HepG2 (cell line): ENCODE measurements around the gene RBPMS2. TPM values are rescaled to one million over a fixed set of nuclear protein-coding genes. Genes with fewer than 3 reads are reported as not detected.

Experiments used
- FOXM1 ChIP-seq: sonication (generic); formaldehyde crosslinking; IDR thresholded peaks from 2 replicates; pipeline ENCODE4 v1.5.0; 2020; ENCODE audit warnings: missing genetic modification reagents
- NRL ChIP-seq: sonication (generic); formaldehyde crosslinking; IDR thresholded peaks from 2 replicates; pipeline ENCODE4 v1.5.0; 2020; ENCODE audit warnings: missing genetic modification reagents, mild to moderate bottlenecking, moderate library complexity, borderline replicate concordance
- TAF1 ChIP-seq: sonication (generic); formaldehyde crosslinking; IDR thresholded peaks from 2 replicates; pipeline ENCODE4 v1.4.0; 2020; ENCODE audit warnings: missing genetic modification reagents
- ZNF263 ChIP-seq: sonication (generic); formaldehyde crosslinking; IDR thresholded peaks from 2 replicates; pipeline ENCODE4 v1.4.0; 2020; ENCODE audit warnings: missing genetic modification reagents
- ZNF484 ChIP-seq: sonication (generic); formaldehyde crosslinking; IDR thresholded peaks from 2 replicates; pipeline ENCODE4 v1.5.1; 2020; ENCODE audit warnings: mild to moderate bottlenecking, low read depth, missing genetic modification reagents, borderline replicate concordance
- ZNF550 ChIP-seq: sonication (generic); formaldehyde crosslinking; IDR thresholded peaks from 2 replicates; pipeline ENCODE4 v1.4.0; 2020; ENCODE audit warnings: mild to moderate bottlenecking, missing genetic modification reagents, borderline replicate concordance
- ZNF780A ChIP-seq: sonication (generic); formaldehyde crosslinking; IDR thresholded peaks from 2 replicates; pipeline ENCODE4 v1.8.0; 2022; ENCODE audit warnings: mild to moderate bottlenecking, missing genetic modification reagents, moderate library complexity
- ZNF883 ChIP-seq: sonication (generic); formaldehyde crosslinking; IDR thresholded peaks from 2 replicates; pipeline ENCODE4 v1.5.1; 2020; ENCODE audit warnings: mild to moderate bottlenecking, missing genetic modification reagents; ENCODE audit errors: not compliant biosample characterization
- ZSCAN29 ChIP-seq: sonication (generic); formaldehyde crosslinking; conservative IDR thresholded peaks from 2 replicates; pipeline ENCODE4 v1.4.0; 2020; ENCODE audit warnings: mild to moderate bottlenecking, missing genetic modification reagents
- polyA plus RNA-seq, 8 experiments: library from polyadenylated mRNA; depleted of rRNA in 3 of 8; stranded (reverse) in 7 of 8; unstranded in 1 of 8; fragments of >200 nt; fragmentation: Illumina TruSeq in 4 of 8; extraction: Trizol in 4 of 8; gene quantifications; 2 replicates each; pipeline versions ENCODE4 v1.2.1 to v1.2.3, GENCODE V29; 2011 to 2016; ENCODE audit warnings: low read depth in 4 of 8, missing spikeins in 1 of 8, mixed read lengths in 1 of 8; ENCODE audit not compliant: insufficient read depth in 1 of 8
- total RNA-seq, 5 experiments: library from RNA; depleted of rRNA; stranded (reverse); fragments of >200 nt; fragmentation: Illumina TruSeq; extraction: Trizol; gene quantifications; 2 replicates each; pipeline ENCODE4 v1.2.3, GENCODE V29; 2016; ENCODE audit warnings: low read depth in 1 of 5
- TF ChIP-seq, protein P1 (sequence below): sonication (generic); formaldehyde crosslinking; IDR thresholded peaks from 2 replicates; pipeline ENCODE4 v1.4.0; 2020; ENCODE audit warnings: missing genetic modification reagents, borderline replicate concordance
- TF ChIP-seq, protein P2 (sequence below): sonication (generic); formaldehyde crosslinking; IDR thresholded peaks from 2 replicates; pipeline ENCODE4 v1.4.0; 2020; ENCODE audit warnings: missing genetic modification reagents
- TF ChIP-seq, protein P3 (sequence below): sonication (generic); formaldehyde crosslinking; IDR thresholded peaks from 2 replicates; pipeline ENCODE4 v1.4.0; 2020; ENCODE audit warnings: mild to moderate bottlenecking, missing genetic modification reagents
- TF ChIP-seq, protein P4 (sequence below): sonication (generic); formaldehyde crosslinking; IDR thresholded peaks from 2 replicates; pipeline ENCODE4 v1.5.0; 2020; ENCODE audit warnings: mild to moderate bottlenecking, missing genetic modification reagents
- TF ChIP-seq, protein P5 (sequence below): sonication (generic); formaldehyde crosslinking; IDR thresholded peaks from 2 replicates; pipeline ENCODE4 v1.4.0; 2020; ENCODE audit warnings: mild to moderate bottlenecking, missing genetic modification reagents

Gene RBPMS2
- total and polyA plus RNA-seq, 2 of the 13 experiments (the other 11 are each of a cell fraction or from before 2014, with no cell fraction given): 0.08 TPM; not detected in 1

DNA sequence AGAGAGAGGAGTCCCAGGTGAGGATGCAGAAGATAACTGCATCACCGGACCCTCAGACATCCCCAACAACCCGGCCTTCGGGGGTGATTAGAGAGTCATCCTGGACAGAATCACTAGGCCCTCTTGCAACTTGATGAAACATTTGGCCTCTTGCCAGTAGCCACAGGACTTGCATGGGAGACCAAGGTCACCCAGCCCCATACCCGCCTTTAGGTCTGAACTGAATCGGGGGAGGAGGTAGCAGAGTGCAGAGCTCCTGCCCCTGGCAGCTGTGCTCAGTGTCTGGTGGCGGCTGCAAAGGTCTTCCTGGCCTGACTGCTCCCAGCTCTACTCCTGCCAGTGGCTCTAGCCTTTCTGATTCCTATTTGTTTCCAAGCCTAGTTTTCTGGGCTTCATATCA lies 37.7 kb upstream of the RBPMS2 start (continued):
- TF ChIP-seq, protein P1, sequence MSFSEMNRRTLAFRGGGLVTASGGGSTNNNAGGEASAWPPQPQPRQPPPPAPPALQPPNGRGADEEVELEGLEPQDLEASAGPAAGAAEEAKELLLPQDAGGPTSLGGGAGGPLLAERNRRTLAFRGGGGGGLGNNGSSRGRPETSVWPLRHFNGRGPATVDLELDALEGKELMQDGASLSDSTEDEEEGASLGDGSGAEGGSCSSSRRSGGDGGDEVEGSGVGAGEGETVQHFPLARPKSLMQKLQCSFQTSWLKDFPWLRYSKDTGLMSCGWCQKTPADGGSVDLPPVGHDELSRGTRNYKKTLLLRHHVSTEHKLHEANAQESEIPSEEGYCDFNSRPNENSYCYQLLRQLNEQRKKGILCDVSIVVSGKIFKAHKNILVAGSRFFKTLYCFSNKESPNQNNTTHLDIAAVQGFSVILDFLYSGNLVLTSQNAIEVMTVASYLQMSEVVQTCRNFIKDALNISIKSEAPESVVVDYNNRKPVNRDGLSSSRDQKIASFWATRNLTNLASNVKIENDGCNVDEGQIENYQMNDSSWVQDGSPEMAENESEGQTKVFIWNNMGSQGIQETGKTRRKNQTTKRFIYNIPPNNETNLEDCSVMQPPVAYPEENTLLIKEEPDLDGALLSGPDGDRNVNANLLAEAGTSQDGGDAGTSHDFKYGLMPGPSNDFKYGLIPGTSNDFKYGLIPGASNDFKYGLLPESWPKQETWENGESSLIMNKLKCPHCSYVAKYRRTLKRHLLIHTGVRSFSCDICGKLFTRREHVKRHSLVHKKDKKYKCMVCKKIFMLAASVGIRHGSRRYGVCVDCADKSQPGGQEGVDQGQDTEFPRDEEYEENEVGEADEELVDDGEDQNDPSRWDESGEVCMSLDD (CRISPR knock-in tag): no peak
- no peak for TF ChIP-seq ZNF780A
- TF ChIP-seq ZSCAN29 (CRISPR knock-in tag): no peak
- peak; percentile 61; the same call in 1 of the 2 replicates for TF ChIP-seq ZNF263 (CRISPR knock-in tag)
- TF ChIP-seq NRL: no peak
- TF ChIP-seq ZNF484 (CRISPR knock-in tag): no peak
- TF ChIP-seq, protein P2, sequence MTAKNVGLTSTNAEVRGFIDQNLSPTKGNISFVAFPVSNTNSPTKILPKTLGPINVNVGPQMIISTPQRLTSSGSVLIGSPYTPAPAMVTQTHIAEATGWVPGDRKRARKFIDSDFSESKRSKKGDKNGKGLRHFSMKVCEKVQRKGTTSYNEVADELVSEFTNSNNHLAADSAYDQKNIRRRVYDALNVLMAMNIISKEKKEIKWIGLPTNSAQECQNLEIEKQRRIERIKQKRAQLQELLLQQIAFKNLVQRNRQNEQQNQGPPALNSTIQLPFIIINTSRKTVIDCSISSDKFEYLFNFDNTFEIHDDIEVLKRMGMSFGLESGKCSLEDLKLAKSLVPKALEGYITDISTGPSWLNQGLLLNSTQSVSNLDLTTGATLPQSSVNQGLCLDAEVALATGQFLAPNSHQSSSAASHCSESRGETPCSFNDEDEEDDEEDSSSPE (CRISPR knock-in tag): 0 out of 2 replicates have a peak, but pooled peaks have one; percentile 23
- TF ChIP-seq ZNF883 (CRISPR knock-in tag): no peak
- TF ChIP-seq, protein P3, sequence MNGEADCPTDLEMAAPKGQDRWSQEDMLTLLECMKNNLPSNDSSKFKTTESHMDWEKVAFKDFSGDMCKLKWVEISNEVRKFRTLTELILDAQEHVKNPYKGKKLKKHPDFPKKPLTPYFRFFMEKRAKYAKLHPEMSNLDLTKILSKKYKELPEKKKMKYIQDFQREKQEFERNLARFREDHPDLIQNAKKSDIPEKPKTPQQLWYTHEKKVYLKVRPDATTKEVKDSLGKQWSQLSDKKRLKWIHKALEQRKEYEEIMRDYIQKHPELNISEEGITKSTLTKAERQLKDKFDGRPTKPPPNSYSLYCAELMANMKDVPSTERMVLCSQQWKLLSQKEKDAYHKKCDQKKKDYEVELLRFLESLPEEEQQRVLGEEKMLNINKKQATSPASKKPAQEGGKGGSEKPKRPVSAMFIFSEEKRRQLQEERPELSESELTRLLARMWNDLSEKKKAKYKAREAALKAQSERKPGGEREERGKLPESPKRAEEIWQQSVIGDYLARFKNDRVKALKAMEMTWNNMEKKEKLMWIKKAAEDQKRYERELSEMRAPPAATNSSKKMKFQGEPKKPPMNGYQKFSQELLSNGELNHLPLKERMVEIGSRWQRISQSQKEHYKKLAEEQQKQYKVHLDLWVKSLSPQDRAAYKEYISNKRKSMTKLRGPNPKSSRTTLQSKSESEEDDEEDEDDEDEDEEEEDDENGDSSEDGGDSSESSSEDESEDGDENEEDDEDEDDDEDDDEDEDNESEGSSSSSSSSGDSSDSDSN (CRISPR knock-in tag): peak; percentile 46; the same call in 1 of the 2 replicates
- TF ChIP-seq, protein P4, sequence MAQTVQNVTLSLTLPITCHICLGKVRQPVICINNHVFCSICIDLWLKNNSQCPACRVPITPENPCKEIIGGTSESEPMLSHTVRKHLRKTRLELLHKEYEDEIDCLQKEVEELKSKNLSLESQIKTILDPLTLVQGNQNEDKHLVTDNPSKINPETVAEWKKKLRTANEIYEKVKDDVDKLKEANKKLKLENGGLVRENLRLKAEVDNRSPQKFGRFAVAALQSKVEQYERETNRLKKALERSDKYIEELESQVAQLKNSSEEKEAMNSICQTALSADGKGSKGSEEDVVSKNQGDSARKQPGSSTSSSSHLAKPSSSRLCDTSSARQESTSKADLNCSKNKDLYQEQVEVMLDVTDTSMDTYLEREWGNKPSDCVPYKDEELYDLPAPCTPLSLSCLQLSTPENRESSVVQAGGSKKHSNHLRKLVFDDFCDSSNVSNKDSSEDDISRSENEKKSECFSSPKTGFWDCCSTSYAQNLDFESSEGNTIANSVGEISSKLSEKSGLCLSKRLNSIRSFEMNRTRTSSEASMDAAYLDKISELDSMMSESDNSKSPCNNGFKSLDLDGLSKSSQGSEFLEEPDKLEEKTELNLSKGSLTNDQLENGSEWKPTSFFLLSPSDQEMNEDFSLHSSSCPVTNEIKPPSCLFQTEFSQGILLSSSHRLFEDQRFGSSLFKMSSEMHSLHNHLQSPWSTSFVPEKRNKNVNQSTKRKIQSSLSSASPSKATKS (CRISPR knock-in tag): no peak
- TF ChIP-seq ZNF550 (CRISPR knock-in tag): no peak
- no peak for TF ChIP-seq FOXM1 (CRISPR knock-in tag)
- TF ChIP-seq, protein P5, sequence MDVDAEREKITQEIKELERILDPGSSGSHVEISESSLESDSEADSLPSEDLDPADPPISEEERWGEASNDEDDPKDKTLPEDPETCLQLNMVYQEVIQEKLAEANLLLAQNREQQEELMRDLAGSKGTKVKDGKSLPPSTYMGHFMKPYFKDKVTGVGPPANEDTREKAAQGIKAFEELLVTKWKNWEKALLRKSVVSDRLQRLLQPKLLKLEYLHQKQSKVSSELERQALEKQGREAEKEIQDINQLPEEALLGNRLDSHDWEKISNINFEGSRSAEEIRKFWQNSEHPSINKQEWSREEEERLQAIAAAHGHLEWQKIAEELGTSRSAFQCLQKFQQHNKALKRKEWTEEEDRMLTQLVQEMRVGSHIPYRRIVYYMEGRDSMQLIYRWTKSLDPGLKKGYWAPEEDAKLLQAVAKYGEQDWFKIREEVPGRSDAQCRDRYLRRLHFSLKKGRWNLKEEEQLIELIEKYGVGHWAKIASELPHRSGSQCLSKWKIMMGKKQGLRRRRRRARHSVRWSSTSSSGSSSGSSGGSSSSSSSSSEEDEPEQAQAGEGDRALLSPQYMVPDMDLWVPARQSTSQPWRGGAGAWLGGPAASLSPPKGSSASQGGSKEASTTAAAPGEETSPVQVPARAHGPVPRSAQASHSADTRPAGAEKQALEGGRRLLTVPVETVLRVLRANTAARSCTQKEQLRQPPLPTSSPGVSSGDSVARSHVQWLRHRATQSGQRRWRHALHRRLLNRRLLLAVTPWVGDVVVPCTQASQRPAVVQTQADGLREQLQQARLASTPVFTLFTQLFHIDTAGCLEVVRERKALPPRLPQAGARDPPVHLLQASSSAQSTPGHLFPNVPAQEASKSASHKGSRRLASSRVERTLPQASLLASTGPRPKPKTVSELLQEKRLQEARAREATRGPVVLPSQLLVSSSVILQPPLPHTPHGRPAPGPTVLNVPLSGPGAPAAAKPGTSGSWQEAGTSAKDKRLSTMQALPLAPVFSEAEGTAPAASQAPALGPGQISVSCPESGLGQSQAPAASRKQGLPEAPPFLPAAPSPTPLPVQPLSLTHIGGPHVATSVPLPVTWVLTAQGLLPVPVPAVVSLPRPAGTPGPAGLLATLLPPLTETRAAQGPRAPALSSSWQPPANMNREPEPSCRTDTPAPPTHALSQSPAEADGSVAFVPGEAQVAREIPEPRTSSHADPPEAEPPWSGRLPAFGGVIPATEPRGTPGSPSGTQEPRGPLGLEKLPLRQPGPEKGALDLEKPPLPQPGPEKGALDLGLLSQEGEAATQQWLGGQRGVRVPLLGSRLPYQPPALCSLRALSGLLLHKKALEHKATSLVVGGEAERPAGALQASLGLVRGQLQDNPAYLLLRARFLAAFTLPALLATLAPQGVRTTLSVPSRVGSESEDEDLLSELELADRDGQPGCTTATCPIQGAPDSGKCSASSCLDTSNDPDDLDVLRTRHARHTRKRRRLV (CRISPR knock-in tag): no peak
- TF ChIP-seq TAF1 (CRISPR knock-in tag): no peak
